IMR-90 (cell line): ENCODE measurements around the gene SH2D7. TPM values are rescaled to one million over a fixed set of nuclear protein-coding genes. Genes with fewer than 3 reads are reported as not detected.

Experiments
- ATAC-seq: fragments of 200-7000 bp; cut with Tn5 transposase; 2 replicates; pipeline ENCODE4 v1.9.1; 2020; ENCODE audit warnings: low read depth, mild to moderate bottlenecking, moderate library complexity
- BruUV-seq: library from RNA; stranded (reverse); fragments of 400-500 nt; replicated peaks from 2 replicates; lab custom pipeline; 2021; lab: Mats Ljungman, UMichigan
- CTCF ChIA-PET: fragments of 300-600 bp; formaldehyde crosslinking; extraction: SDS; loops from one replicate; lab custom pipeline; 2021; ENCODE audit warnings: antibody characterized with exemption; lab: Yijun Ruan, JAX
- POLR2A ChIA-PET: fragments of 300-600 bp; sonication (Branson Sonifier 250); formaldehyde crosslinking; loops from one replicate; lab custom pipeline; 2022; ENCODE audit warnings: antibody characterized with exemption; ENCODE audit not compliant: unreplicated experiment; lab: Charles Lee
- DNase-seq: peaks from one replicate; pipeline ENCODE4 v3.0.0; 2013
- H2AFZ ChIP-seq: replicated peaks from 2 replicates; pipeline ENCODE3; 2013; ENCODE audit warnings: low read length, mild to moderate bottlenecking; ENCODE audit not compliant: poor library complexity
- H2AK5ac ChIP-seq: 2 replicates; pipeline ENCODE4 v1.6.1; 2013; ENCODE audit warnings: low read depth, low read length, inconsistent platforms
- H2AK9ac ChIP-seq: replicated peaks from 2 replicates; pipeline ENCODE3; 2013; ENCODE audit warnings: mild to moderate bottlenecking, low read depth, low read length, moderate library complexity; ENCODE audit not compliant: poor library complexity
- H2BK120ac ChIP-seq: 2 replicates; pipeline ENCODE4 v1.6.1; 2013; ENCODE audit warnings: low read depth, low read length, inconsistent platforms
- H2BK15ac ChIP-seq: 3 replicates; pipeline ENCODE4 v1.6.1; 2013; ENCODE audit warnings: low read depth, low read length, inconsistent platforms
- H2BK20ac ChIP-seq: 2 replicates; pipeline ENCODE4 v1.6.1; 2013; ENCODE audit warnings: low read depth, mild to moderate bottlenecking, inconsistent platforms, low read length, moderate library complexity
- H2BK5ac ChIP-seq: 2 replicates; pipeline ENCODE4 v1.6.1; 2013; ENCODE audit warnings: mild to moderate bottlenecking, low read depth, low read length, inconsistent platforms; ENCODE audit not compliant: poor library complexity, severe bottlenecking
- H3K14ac ChIP-seq: replicated peaks from 2 replicates; pipeline ENCODE4 v1.6.1; 2013; ENCODE audit warnings: low read depth, low read length, inconsistent platforms
- H3K18ac ChIP-seq: 2 replicates; pipeline ENCODE4 v1.6.1; 2013; ENCODE audit warnings: low read depth, low read length, control low read depth
- H3K23ac ChIP-seq: 2 replicates; pipeline ENCODE4 v1.6.1; 2013; ENCODE audit warnings: low read depth, low read length, inconsistent platforms
- H3K27ac ChIP-seq: 2 replicates; pipeline ENCODE4 v1.5.1; 2013; ENCODE audit warnings: mild to moderate bottlenecking, control low read depth, low read length; ENCODE audit not compliant: insufficient read depth
- H3K27me3 ChIP-seq: 2 replicates; pipeline ENCODE4 v1.6.1; 2013; ENCODE audit warnings: low read length; ENCODE audit not compliant: control insufficient read depth, insufficient read depth
- H3K36me3 ChIP-seq: 2 replicates; pipeline ENCODE4 v1.6.1; 2013; ENCODE audit warnings: low read length, mixed read lengths; ENCODE audit not compliant: control insufficient read depth, insufficient read depth
- H3K4ac ChIP-seq: 2 replicates; pipeline ENCODE4 v1.6.1; 2013; ENCODE audit warnings: low read depth, low read length, inconsistent platforms
- H3K4me1 ChIP-seq: 2 replicates; pipeline ENCODE4 v1.6.1; 2013; ENCODE audit warnings: low read length, mixed read lengths; ENCODE audit not compliant: control insufficient read depth, insufficient read depth
- H3K4me2 ChIP-seq: 2 replicates; pipeline ENCODE4 v1.6.1; 2013; ENCODE audit warnings: low read depth, mild to moderate bottlenecking, control low read depth, low read length, moderate library complexity
- H3K4me3 ChIP-seq: 2 replicates; pipeline ENCODE4 v1.5.1; 2013; ENCODE audit warnings: low read depth, mild to moderate bottlenecking, control low read depth, low read length, moderate library complexity; ENCODE audit not compliant: insufficient read depth
- H3K56ac ChIP-seq: 2 replicates; pipeline ENCODE4 v1.6.1; 2013; ENCODE audit warnings: low read length, inconsistent platforms; ENCODE audit not compliant: insufficient read depth; ENCODE audit errors: extremely low read depth
- H3K79me1 ChIP-seq, 2 experiments: 2 replicates each; pipeline ENCODE4 v1.6.1; 2013; ENCODE audit warnings: low read length in 2 of 2, inconsistent platforms in 1 of 2, low read depth in 1 of 2
- H3K9ac ChIP-seq: 2 replicates; pipeline ENCODE4 v1.6.1; 2013; ENCODE audit warnings: low read depth, low read length, control low read depth
- H3K9me1 ChIP-seq: 2 replicates; pipeline ENCODE4 v1.6.1; 2013; ENCODE audit warnings: low read length, inconsistent platforms; ENCODE audit not compliant: insufficient read depth
- H3K9me3 ChIP-seq: 2 replicates; pipeline ENCODE4 v1.6.1; 2013; ENCODE audit warnings: low read length; ENCODE audit not compliant: control insufficient read depth, insufficient read depth
- H4K20me1 ChIP-seq: 2 replicates; pipeline ENCODE4 v1.6.1; 2013; ENCODE audit warnings: low read length, inconsistent platforms; ENCODE audit not compliant: insufficient read depth
- H4K5ac ChIP-seq: 2 replicates; pipeline ENCODE4 v1.6.1; 2013; ENCODE audit warnings: mild to moderate bottlenecking, low read depth, low read length, control low read depth
- H4K8ac ChIP-seq, 2 experiments: 2 replicates each; pipeline ENCODE4 v1.6.1; 2013; ENCODE audit warnings: low read depth in 2 of 2, low read length in 2 of 2, control low read depth in 1 of 2, inconsistent platforms in 1 of 2
- H4K91ac ChIP-seq: 2 replicates; pipeline ENCODE4 v1.6.1; 2013; ENCODE audit warnings: low read depth, low read length, inconsistent platforms; ENCODE audit not compliant: insufficient read depth
- BHLHE40 ChIP-seq: fragments of 150-350 bp; IDR thresholded peaks from 2 replicates; pipeline ENCODE4 v1.6.1; 2016; ENCODE audit warnings: mild to moderate bottlenecking, low read depth, low read length
- CEBPB ChIP-seq: IDR thresholded peaks from 2 replicates; pipeline ENCODE4 v1.6.1; 2012; ENCODE audit warnings: low read depth, low read length, improper control_type of control experiment
- FOS ChIP-seq: fragments of 150-350 bp; IDR thresholded peaks from 2 replicates; pipeline ENCODE4 v1.6.1; 2016; ENCODE audit warnings: low read depth, low read length
- MAZ ChIP-seq: IDR thresholded peaks from 2 replicates; pipeline ENCODE4 v1.6.1; 2012; ENCODE audit warnings: low read depth, mild to moderate bottlenecking, low read length, improper control_type of control experiment, moderate library complexity, borderline replicate concordance
- MXI1 ChIP-seq: IDR thresholded peaks from 2 replicates; pipeline ENCODE4 v1.6.1; 2012; ENCODE audit warnings: low read depth, mild to moderate bottlenecking, low read length, moderate library complexity, borderline replicate concordance
- NFE2L2 ChIP-seq: fragments of 150-350 bp; IDR thresholded peaks from 2 replicates; pipeline ENCODE4 v1.6.1; 2016; ENCODE audit warnings: low read depth, mild to moderate bottlenecking, low read length
- POLR2A ChIP-seq: IDR thresholded peaks from 2 replicates; pipeline ENCODE4 v1.6.1; 2012; ENCODE audit warnings: mild to moderate bottlenecking, low read depth, low read length
- RAD21 ChIP-seq: IDR thresholded peaks from 2 replicates; pipeline ENCODE4 v1.6.1; 2012; ENCODE audit warnings: low read length, improper control_type of control experiment
- RFX5 ChIP-seq: IDR thresholded peaks from 2 replicates; pipeline ENCODE4 v1.8.0; 2012; ENCODE audit warnings: low read depth, mild to moderate bottlenecking, low read length, moderate library complexity
- SMC3 ChIP-seq: fragments of 150-350 bp; IDR thresholded peaks from 2 replicates; pipeline ENCODE4 v1.6.1; 2016; ENCODE audit warnings: low read depth, mild to moderate bottlenecking, antibody characterized with exemption, low read length, moderate library complexity
- WGBS, 2 experiments: methylation state at CpG; one replicate each; pipeline versions ENCODE4 v1.1.5 to v1.1.7; 2013; ENCODE audit warnings: missing lambda C conversion rate in 2 of 2; ENCODE audit not compliant: insufficient read length in 1 of 2; ENCODE audit errors: extremely low coverage in 2 of 2; 5-methylcytosine and 5-hydroxymethylcytosine counted together
- dilution Hi-C: fragments of 300-500 bp; cut with HindIII; formaldehyde crosslinking; loops from one replicate; pipeline ENCODE4 v1.14.3; 2018; ENCODE audit warnings: low sequenced_read_pairs; ENCODE audit not compliant: unreplicated experiment
- in situ Hi-C: fragments of 300-500 bp; cut with MboI; formaldehyde crosslinking; loops from 3 replicates; pipeline ENCODE4 v1.14.3; 2019; ENCODE audit warnings: low sequenced_read_pairs, inconsistent platforms, mixed read lengths
- intact Hi-C: fragments of 100-400 bp; cut with micrococcal nuclease; formaldehyde crosslinking; loops from 2 replicates; pipeline ENCODE4 v1.10.0; 2022
- polyA plus RNA-seq, 3 experiments: library from polyadenylated mRNA; depleted of rRNA; stranded (reverse); fragments of >200 nt; gene quantifications; 2 replicates each; pipeline ENCODE4 v1.2.3, GENCODE V29; 2012; ENCODE audit warnings: low replicate concordance in 1 of 3
- total RNA-seq: library from RNA; depleted of rRNA; stranded (reverse); fragments of >200 nt; gene quantifications from 2 replicates; pipeline ENCODE4 v1.2.3, GENCODE V29; 2012
- TF ChIP-seq, protein P1 (sequence below): conservative IDR thresholded peaks from 2 replicates; pipeline ENCODE4 v1.5.1; 2012; ENCODE audit warnings: mild to moderate bottlenecking, low read depth, low read length, improper control_type of control experiment
- TF ChIP-seq, protein P2 (sequence below): fragments of 150-350 bp; IDR thresholded peaks from 2 replicates; pipeline ENCODE4 v1.6.1; 2017; ENCODE audit warnings: mild to moderate bottlenecking, antibody characterized with exemption, low read length, low read depth
- TF ChIP-seq, protein P3 (sequence below): fragments of 150-350 bp; IDR thresholded peaks from 2 replicates; pipeline ENCODE4 v1.6.1; 2016; ENCODE audit warnings: low read depth, mild to moderate bottlenecking, low read length, moderate library complexity, borderline replicate concordance

The SH2D7 gene
- total and polyA plus RNA-seq, 2 of the 4 experiments (the other 2 are of a cell fraction), result not detected

DNA sequence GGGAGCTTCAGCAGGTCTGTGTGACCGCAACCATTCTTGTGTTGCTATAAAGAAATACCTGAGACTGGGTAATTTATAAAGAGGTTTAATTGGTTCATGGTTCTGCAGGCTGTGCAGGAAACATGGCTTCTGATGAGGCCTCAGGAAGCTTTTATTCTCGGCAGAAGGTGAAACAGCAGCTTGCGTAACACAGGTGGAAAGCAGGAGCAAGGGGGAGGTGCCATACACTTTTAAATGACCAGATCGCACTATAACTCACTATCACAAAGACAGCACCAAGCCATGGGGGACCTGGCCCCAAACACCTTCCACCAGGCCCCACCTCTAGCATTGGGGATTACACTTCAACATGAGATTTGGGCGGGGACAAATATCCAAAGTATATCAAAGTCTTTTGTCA is 47.2 kb downstream of the SH2D7 start:
- Histone ChIP-seq H2AK9ac (no peak overlapping the region), H3K27me3 (no peaks in the 10 kb centered on the region; the same call in 1 of the 2 replicates), H2AK5ac (no peak overlapping the region), H3K4me2 (no peak overlapping the region), H3K79me1 (no peaks in the 10 kb centered on the region), H2BK20ac (no peak overlapping the region), H2BK120ac (no peak overlapping the region), H2BK15ac (no peak overlapping the region), H3K4me1 (no peaks in the 10 kb centered on the region), H4K5ac (no peak overlapping the region), H4K91ac (no peak overlapping the region), H3K14ac (no peak overlapping the region), H3K56ac (no peak overlapping the region), H4K20me1 (no peaks in the 10 kb centered on the region), H4K8ac (no peak overlapping the region), H3K27ac (no peak overlapping the region), H3K9me1 (no peaks in the 10 kb centered on the region; the same call in 1 of the 2 replicates), H3K18ac (no peak overlapping the region), H3K4ac (no peak overlapping the region), H3K23ac (no peak overlapping the region), H3K9ac (no peak overlapping the region), H2BK5ac (no peak overlapping the region), H2AFZ (no peak overlapping the region), H3K4me3 (no peak overlapping the region), H3K9me3 (no peaks in the 10 kb centered on the region), H3K36me3 (no peaks in the 10 kb centered on the region)
- BruUV-seq, result no TSS peak
- ATAC-seq (no peak), DNase-seq (no peak)
- 100% methylated on average over 1 of the region's 5 CpGs; no CpG with 5 or more reads in 1 of the 2 experiments for WGBS, 2 experiments
- in situ Hi-C loops (no loop called here), dilution Hi-C loops (no loop called here), intact Hi-C loops (no loop called here)
- CTCF ChIA-PET, result interaction anchor here (1.4 kb wide), 1 partner anchor 9 kb away, joined by 3 read pairs; the partner anchor contains the start of gene CIB2
- POLR2A ChIA-PET, result no interaction called here
- TF ChIP-seq, protein P1, sequence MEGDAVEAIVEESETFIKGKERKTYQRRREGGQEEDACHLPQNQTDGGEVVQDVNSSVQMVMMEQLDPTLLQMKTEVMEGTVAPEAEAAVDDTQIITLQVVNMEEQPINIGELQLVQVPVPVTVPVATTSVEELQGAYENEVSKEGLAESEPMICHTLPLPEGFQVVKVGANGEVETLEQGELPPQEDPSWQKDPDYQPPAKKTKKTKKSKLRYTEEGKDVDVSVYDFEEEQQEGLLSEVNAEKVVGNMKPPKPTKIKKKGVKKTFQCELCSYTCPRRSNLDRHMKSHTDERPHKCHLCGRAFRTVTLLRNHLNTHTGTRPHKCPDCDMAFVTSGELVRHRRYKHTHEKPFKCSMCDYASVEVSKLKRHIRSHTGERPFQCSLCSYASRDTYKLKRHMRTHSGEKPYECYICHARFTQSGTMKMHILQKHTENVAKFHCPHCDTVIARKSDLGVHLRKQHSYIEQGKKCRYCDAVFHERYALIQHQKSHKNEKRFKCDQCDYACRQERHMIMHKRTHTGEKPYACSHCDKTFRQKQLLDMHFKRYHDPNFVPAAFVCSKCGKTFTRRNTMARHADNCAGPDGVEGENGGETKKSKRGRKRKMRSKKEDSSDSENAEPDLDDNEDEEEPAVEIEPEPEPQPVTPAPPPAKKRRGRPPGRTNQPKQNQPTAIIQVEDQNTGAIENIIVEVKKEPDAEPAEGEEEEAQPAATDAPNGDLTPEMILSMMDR, result no peak
- TF ChIP-seq BHLHE40 (no peak), SMC3 (no peak), POLR2A (no peak), RAD21 (no peak), RFX5 (no peak), NFE2L2 (no peak), MAZ (no peak), MXI1 (no peak), CEBPB (no peak), FOS (no peak)
- TF ChIP-seq, protein P2, sequence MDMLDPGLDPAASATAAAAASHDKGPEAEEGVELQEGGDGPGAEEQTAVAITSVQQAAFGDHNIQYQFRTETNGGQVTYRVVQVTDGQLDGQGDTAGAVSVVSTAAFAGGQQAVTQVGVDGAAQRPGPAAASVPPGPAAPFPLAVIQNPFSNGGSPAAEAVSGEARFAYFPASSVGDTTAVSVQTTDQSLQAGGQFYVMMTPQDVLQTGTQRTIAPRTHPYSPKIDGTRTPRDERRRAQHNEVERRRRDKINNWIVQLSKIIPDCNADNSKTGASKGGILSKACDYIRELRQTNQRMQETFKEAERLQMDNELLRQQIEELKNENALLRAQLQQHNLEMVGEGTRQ, result no peak
- TF ChIP-seq, protein P3, sequence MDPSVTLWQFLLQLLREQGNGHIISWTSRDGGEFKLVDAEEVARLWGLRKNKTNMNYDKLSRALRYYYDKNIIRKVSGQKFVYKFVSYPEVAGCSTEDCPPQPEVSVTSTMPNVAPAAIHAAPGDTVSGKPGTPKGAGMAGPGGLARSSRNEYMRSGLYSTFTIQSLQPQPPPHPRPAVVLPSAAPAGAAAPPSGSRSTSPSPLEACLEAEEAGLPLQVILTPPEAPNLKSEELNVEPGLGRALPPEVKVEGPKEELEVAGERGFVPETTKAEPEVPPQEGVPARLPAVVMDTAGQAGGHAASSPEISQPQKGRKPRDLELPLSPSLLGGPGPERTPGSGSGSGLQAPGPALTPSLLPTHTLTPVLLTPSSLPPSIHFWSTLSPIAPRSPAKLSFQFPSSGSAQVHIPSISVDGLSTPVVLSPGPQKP, result no peak
